Large intestine (tissue), 3 donors: ENCODE data around the gene INPP5A. TPM values are rescaled to one million over a fixed set of nuclear protein-coding genes. Genes with fewer than 3 reads are reported as not detected.

Experiments used
- DNase-seq, 2 donors: peaks; one replicate each; pipeline versions ENCODE4 v3.0.0 to v3.0.0-alpha.2; 2013
- H3K27ac ChIP-seq: one replicate; pipeline ENCODE4 v1.5.1; 2013; ENCODE audit warnings: low read length
- H3K27me3 ChIP-seq: 2 replicates; pipeline ENCODE4 v1.6.1; 2013; ENCODE audit warnings: low read length; ENCODE audit not compliant: control insufficient read depth, insufficient read depth
- H3K36me3 ChIP-seq: 2 replicates; pipeline ENCODE4 v1.6.1; 2013; ENCODE audit warnings: low read length; ENCODE audit not compliant: control insufficient read depth, insufficient read depth
- H3K4me1 ChIP-seq: one replicate; pipeline ENCODE4 v1.6.1; 2013; ENCODE audit warnings: low read length; ENCODE audit not compliant: control insufficient read depth, insufficient read depth
- H3K4me3 ChIP-seq: one replicate; pipeline ENCODE4 v1.5.1; 2013; ENCODE audit warnings: low read length
- H3K9me3 ChIP-seq: one replicate; pipeline ENCODE4 v1.6.1; 2013; ENCODE audit warnings: mild to moderate bottlenecking, low read depth, low read length, moderate library complexity; ENCODE audit not compliant: control insufficient read depth
- WGBS: methylation state at CpG from one replicate; pipeline ENCODE4 v1.1.5; 2013; ENCODE audit warnings: low lambda C conversion rate; ENCODE audit not compliant: insufficient coverage; 5-methylcytosine and 5-hydroxymethylcytosine counted together
- polyA plus RNA-seq: library from polyadenylated mRNA; unstranded; fragments of 120-200 nt; gene quantifications from one replicate; pipeline ENCODE4 v1.2.1, GENCODE V29; 2013

The INPP5A gene
- polyA plus RNA-seq, 1 donor = 25.3 TPM

DNA sequence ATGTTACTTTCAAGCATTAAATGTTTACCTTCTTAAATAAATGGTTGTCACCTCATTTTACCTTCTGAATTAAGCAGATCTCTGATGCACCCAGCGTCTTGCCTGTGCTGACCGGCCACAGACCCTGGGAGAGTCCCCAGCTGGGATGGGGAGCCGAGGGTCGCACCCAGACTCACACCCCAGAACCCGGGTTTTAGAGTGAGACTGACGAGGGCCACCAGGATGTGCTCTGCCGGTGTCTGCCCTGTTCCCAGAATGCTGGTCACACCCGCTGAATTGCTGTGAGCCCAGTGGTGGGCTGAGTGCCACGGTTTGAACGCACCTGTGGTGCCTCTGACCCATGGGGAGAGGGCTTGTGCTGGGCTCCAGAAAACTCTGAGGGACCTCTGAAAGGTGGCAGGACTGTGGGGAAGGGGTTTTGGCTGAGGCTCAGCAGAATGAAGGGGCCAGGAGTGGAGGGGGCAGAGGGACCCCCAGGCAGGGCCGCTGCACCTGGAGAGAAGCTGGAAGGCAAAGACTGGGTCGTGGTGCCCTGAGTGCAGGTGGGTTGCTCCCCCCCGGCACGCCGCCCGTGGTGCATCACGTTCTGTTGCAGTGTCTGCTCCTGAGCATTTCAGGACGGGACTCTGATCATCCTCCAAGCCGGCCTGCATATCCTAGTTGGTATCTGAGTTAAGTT is 39.2 kb downstream of the INPP5A start:
- Histone ChIP-seq H3K27ac (no peak overlapping the region), H3K4me1 (peaks cover 31% of the 10 kb centered on the region), H3K4me3 (no peak overlapping the region), H3K27me3 (no peaks in the 10 kb centered on the region), H3K9me3 (no peaks in the 10 kb centered on the region), H3K36me3 (no peaks in the 10 kb centered on the region)
- no CpG with 5 or more reads among the region's 19 CpGs for WGBS
- DNase-seq = no peak

DNA sequence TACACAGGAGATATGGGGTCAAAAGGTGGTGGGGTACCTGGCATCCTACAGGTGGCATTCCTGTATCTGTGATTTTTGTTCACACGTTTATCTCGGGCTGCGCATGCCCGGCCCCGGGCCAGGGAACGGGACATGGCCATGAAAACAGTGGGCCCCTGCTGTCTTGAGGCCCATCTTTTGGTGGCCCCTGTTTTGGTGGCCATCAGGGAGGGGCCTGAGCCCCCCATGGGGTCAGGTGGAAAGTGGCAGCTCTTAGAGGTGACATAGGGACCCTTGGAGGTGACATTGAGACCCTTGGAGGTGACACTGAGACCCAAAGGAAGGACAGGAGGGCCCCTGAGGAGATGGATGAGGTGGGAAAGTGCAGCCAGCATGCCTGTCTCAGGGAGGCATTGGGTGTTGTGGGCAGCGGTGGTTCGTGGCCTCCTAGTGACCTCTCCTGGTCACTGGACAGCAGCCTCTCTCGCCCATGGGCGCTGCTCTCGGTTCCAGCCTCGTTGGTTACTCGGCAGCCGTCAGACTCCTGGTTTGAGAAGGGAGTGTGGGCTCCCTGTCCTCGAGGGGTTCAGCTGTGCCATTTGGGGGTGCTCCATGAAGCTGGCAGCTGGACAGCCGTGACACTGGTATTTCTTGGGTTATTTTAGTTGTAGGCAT is 39.9 kb downstream of the INPP5A start:
- DNase-seq = no peak
- H3K4me1 ChIP-seq = peaks cover 30% of the 10 kb centered on the region
- WGBS = no CpG with 5 or more reads among the region's 16 CpGs

DNA sequence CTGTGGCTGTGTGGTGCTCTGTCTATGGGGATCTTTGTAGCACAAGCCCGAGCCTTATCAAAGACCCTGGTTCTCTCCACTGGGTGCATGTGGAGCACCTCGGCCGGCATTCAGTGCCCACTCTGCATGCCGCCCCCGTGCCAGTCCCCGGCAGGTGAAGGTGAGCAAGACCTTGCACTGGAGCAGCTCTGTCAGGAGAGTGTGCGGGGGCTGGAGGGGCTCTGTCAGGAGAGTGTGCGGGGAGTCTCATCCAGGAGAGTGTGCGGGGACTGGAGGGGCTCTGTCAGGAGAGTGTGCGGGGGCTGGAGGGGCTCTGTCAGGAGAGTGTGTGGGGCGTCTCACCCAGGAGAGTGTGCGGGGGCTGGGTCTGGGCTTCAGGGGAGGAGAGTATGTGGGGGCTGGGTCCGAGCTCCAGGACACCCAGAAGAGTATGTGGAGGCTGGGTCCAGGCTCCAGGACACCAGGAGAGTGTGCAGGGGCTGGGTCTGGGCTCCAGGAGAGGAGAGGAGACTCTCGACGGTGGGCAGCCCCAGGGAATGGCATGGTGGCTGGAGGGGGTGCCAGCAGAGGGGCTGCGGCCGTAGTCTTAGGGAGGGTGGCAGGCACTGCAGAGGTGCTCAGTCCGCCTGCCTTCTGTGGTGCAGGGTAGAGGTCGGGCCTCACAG is 40.8 kb downstream of the INPP5A start:
- H3K4me3 ChIP-seq = no peak overlapping the region
- H3K27me3 ChIP-seq = no peaks in the 10 kb centered on the region
- peaks cover 30% of the 10 kb centered on the region for H3K4me1 ChIP-seq
- no CpG with 5 or more reads among the region's 19 CpGs for WGBS
- no peak overlapping the region for H3K27ac ChIP-seq
- no peaks in the 10 kb centered on the region for H3K9me3 ChIP-seq
- DNase-seq = no peak
- peaks cover 2% of the 10 kb centered on the region for H3K36me3 ChIP-seq

More for the DNA sequence above, 39.9 kb downstream of the INPP5A start:
- Histone ChIP-seq H3K4me3 (no peak overlapping the region), H3K9me3 (no peaks in the 10 kb centered on the region), H3K36me3 (no peaks in the 10 kb centered on the region), H3K27ac (no peak overlapping the region), H3K27me3 (no peaks in the 10 kb centered on the region)

DNA sequence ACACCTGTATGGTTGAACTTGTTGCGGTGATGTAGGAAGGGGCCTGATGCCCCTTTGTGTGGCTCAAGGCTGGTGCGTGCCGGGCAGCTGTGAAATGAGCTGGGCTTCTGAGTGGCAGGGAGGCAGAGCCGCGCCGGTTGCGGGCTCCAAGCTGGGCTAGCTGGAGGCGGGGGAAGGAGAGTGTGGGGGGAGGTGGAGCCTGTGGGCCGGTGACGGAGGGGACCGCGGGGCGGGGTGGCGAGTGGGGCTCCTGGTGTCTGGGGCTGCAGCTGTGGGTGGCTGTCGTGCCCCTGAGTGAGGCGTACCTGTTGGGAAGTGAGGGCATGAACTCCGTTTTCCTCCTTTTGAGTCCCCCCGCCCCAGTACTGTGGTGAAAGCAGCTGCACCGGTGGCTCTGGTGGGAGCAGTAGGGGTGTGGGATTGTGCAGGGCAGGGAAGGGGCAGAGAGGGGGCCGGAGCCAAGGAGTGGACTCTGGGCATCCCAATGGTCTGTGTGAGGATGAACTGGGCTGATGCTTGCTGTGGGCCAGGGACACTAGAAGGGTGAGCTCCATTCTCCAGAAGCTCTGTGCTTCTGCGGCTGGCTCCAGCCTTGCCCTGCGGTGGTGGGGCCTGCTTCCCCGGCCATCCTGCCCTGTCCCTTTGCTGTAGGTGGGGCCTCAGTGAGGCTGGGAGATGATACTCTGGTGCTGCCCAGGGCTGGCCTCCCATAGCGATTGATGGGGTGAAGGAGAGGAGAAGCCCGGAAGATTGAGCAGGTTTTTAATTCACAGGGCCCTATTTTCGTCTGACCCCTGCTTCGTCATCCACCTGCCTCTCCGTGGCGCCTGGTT is 41.7 kb downstream of the INPP5A start:
- WGBS = 92% methylated on average over 2 of the region's 29 CpGs
- no peaks in the 10 kb centered on the region for H3K27me3 ChIP-seq
- H3K36me3 ChIP-seq = peaks cover 2% of the 10 kb centered on the region
- no peaks in the 10 kb centered on the region for H3K9me3 ChIP-seq
- H3K4me1 ChIP-seq = peaks cover 30% of the 10 kb centered on the region
- H3K4me3 ChIP-seq = no peak overlapping the region
- no peak for DNase-seq
- no peak overlapping the region for H3K27ac ChIP-seq

DNA sequence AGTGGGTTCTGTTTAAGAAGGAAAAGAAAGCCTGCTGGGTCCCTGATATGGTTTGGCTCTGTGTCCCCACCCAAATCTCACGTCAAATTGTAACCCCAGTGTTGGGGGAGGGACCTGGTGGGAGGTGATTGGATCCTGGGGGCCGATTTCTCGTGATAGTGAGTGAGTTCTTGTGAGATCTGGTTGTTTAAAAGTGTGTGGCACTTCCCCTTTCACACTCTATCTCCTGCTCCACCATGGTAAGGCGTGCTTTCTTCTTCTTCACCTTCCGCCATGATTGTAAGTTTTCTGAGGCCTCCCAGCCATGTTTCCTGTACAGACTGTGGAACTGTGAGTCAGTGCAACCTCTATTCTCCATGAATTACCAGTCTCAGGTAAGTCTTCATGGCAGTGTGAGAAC is 42.6 kb downstream of the INPP5A start:
- no peak overlapping the region for H3K4me3 ChIP-seq
- H3K36me3 ChIP-seq = peaks cover 2% of the 10 kb centered on the region
- DNase-seq = no peak
- no peaks in the 10 kb centered on the region for H3K27me3 ChIP-seq
- no peak overlapping the region for H3K27ac ChIP-seq
- peaks cover 26% of the 10 kb centered on the region for H3K4me1 ChIP-seq
- no CpG with 5 or more reads among the region's 5 CpGs for WGBS
- H3K9me3 ChIP-seq = no peaks in the 10 kb centered on the region

DNA sequence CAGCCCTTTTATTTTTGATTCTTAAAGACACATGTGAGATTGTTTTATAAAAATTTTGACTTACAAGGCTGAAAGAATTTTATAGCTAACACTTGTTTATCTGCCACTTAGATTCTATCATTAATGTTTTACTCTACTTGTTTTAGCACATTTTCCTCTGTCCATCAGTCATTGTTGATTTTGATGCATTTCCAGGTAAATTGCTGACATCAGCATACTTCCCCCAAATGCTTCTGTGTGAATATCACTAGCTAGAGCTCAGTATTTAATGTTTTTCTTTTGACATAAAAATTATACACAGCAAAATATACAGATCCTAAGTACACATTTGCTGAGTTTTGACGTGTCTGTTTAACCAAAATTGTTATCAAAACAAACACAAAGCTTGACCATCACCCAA is 43.0 kb downstream of the INPP5A start:
- peaks cover 2% of the 10 kb centered on the region for H3K36me3 ChIP-seq
- no peak overlapping the region for H3K27ac ChIP-seq
- H3K4me1 ChIP-seq = peaks cover 22% of the 10 kb centered on the region
- H3K4me3 ChIP-seq = no peak overlapping the region
- no peaks in the 10 kb centered on the region for H3K27me3 ChIP-seq
- no CpG with 5 or more reads among the region's 1 CpG for WGBS
- no peak for DNase-seq
- H3K9me3 ChIP-seq = no peaks in the 10 kb centered on the region

DNA sequence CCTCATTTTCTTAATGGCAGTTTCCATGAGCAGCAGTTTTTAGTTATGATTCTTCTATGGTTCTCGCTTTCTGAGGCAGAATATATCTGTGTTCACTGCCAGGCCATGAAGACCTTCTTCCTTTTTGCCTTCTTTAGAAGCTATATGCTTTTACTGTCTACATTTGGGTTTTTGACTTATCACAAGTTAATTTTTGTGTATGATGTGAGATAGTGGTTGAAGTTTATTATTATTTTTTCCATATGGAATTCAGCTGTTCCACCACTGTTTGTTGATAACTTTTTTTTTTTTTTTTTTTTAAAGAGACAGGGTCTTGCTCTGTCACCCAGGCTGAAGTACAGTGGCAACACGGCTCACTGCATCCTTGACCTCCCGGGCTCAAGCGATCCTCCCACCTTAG is 44.5 kb downstream of the INPP5A start:
- H3K4me1 ChIP-seq = peaks cover 16% of the 10 kb centered on the region

DNA sequence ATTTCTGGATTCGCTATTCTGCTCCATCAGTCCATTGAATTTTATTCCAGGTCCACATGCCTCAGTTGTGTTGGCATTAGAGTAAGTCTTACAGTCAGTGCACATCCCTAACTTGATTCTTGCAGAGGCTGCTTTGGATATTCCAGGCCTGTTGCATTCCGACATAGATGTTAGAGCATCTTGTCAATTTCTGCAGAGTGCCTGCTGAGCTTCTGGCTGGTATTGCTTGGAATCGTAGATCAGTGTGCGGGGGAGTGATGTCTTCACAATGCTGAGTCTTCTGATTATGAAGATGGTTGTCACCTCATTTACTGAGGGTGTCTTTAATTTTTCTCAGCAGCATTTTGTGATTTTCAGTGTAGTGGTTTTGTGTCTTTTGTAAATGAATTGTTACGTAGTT is 45.2 kb downstream of the INPP5A start:
- Histone ChIP-seq H3K27ac (no peak overlapping the region), H3K4me1 (peaks cover 10% of the 10 kb centered on the region), H3K9me3 (peaks cover 3% of the 10 kb centered on the region), H3K36me3 (peaks cover 2% of the 10 kb centered on the region), H3K27me3 (no peaks in the 10 kb centered on the region), H3K4me3 (no peak overlapping the region)
- WGBS = 89% methylated on average over 1 of the region's 5 CpGs
- no peak for DNase-seq

More for the DNA sequence above, 44.5 kb downstream of the INPP5A start:
- no peaks in the 10 kb centered on the region for H3K27me3 ChIP-seq
- peaks cover 2% of the 10 kb centered on the region for H3K36me3 ChIP-seq
- no peak overlapping the region for H3K4me3 ChIP-seq
- no peak for DNase-seq
- H3K9me3 ChIP-seq = peaks cover 3% of the 10 kb centered on the region
- H3K27ac ChIP-seq = no peak overlapping the region
- WGBS = no CpG with 5 or more reads among the region's 4 CpGs

DNA sequence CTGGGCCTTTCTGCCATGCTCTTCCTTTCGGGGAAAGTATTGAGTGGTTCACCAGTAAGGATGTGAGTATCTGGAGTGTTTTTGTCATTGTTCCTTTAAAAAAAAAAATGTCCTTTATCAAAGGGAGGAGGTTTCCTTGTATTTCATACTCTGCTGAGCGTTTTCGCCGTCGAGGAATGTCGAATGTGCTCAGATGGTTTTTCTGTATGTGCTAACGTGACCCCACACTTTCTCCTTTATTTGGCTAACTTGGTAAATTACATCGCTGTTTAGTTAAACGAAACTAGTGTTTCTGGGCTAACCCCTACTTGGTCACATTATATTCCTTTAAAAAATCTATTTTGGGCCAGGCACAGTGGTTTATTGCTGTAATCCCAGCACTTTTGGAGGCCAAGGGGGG is 45.9 kb downstream of the INPP5A start:
- H3K27me3 ChIP-seq = no peaks in the 10 kb centered on the region
- no peak overlapping the region for H3K27ac ChIP-seq
- no CpG with 5 or more reads among the region's 9 CpGs for WGBS
- H3K9me3 ChIP-seq = peaks cover 3% of the 10 kb centered on the region
- no peak for DNase-seq
- H3K4me3 ChIP-seq = no peak overlapping the region
- H3K4me1 ChIP-seq = peaks cover 5% of the 10 kb centered on the region
- H3K36me3 ChIP-seq = peaks cover 2% of the 10 kb centered on the region

DNA sequence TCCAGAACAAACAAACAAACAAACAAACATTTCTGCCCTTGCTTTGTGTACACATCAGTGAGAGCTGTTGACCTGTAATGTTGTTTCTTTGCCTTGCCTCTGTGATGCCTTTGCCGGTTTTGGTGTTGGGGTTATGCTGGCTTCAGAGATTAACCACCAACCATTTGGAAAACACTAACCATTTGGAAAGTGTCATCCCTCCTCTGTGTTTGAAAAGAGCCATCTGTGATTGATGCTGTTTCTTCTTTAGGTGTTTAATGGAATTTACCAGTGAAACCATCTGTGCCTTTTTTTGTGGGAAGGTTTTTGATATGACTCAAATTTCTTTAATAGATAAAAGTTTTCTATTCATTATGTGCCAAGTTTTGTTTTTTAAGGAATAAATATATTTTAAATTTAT is 46.5 kb downstream of the INPP5A start:
- Histone ChIP-seq H3K9me3 (peaks cover 5% of the 10 kb centered on the region), H3K27me3 (no peaks in the 10 kb centered on the region), H3K4me3 (no peak overlapping the region), H3K36me3 (peaks cover 2% of the 10 kb centered on the region), H3K4me1 (peaks cover 5% of the 10 kb centered on the region), H3K27ac (no peak overlapping the region)
- no peak for DNase-seq
- no CpG with 5 or more reads among the region's 1 CpG for WGBS
